H1 (cell line): ENCODE results near the gene GABPA. TPM values are rescaled to one million over a fixed set of nuclear protein-coding genes. Genes with fewer than 3 reads are reported as not detected.

Experiments
- CTCF ChIA-PET: fragments of 300-600 bp; sonication (Branson Sonifier 250); formaldehyde crosslinking; loops from one replicate; lab custom pipeline; 2021; ENCODE audit not compliant: partially characterized antibody; lab: Charles Lee
- POLR2A ChIA-PET: fragments of 300-600 bp; sonication (Branson Sonifier 250); formaldehyde crosslinking; loops from one replicate; lab custom pipeline; 2021; ENCODE audit warnings: inconsistent platforms; ENCODE audit not compliant: partially characterized antibody; lab: Charles Lee
- DNase-seq, 2 experiments: peaks; one replicate each; pipeline versions ENCODE4 v3.0.0 to v3.0.0-alpha.2; 2010 to 2022; ENCODE audit warnings: low spot score in 2 of 2, low read depth in 1 of 2, mixed read lengths in 1 of 2
- FAIRE-seq: peaks from 2 replicates; lab custom pipeline; 2011; peaks lifted over from hg19 to GRCh38; lab: Jason Lieb, UNC
- H2AFZ ChIP-seq: 2 replicates; pipeline ENCODE4 v1.8.1; 2012; ENCODE audit warnings: low read length, inconsistent platforms
- H2AK5ac ChIP-seq: 2 replicates; pipeline ENCODE4 v1.6.1; 2013; ENCODE audit warnings: low read depth, low read length
- H2BK120ac ChIP-seq: replicated peaks from 2 replicates; pipeline ENCODE3; 2013; ENCODE audit warnings: low read depth, low read length, inconsistent platforms
- H2BK12ac ChIP-seq: 2 replicates; pipeline ENCODE4 v1.6.1; 2013; ENCODE audit warnings: low read depth, low read length
- H2BK15ac ChIP-seq: 2 replicates; pipeline ENCODE4 v1.6.1; 2013; ENCODE audit warnings: low read length
- H2BK20ac ChIP-seq: 2 replicates; pipeline ENCODE4 v1.6.1; 2013; ENCODE audit warnings: low read length
- H2BK5ac ChIP-seq: 2 replicates; pipeline ENCODE4 v1.6.1; 2013; ENCODE audit warnings: low read depth, low read length
- H3K14ac ChIP-seq: 2 replicates; pipeline ENCODE4 v1.6.1; 2013; ENCODE audit warnings: inconsistent platforms; ENCODE audit not compliant: insufficient read length
- H3K18ac ChIP-seq: 2 replicates; pipeline ENCODE4 v1.6.1; 2013; ENCODE audit warnings: low read length; ENCODE audit errors: extremely low read depth
- H3K23ac ChIP-seq: 2 replicates; pipeline ENCODE4 v1.6.1; 2013; ENCODE audit warnings: inconsistent platforms; ENCODE audit not compliant: insufficient read length
- H3K23me2 ChIP-seq: 2 replicates; pipeline ENCODE4 v1.6.1; 2013; ENCODE audit warnings: low read depth, low read length
- H3K27ac ChIP-seq: 2 replicates; pipeline ENCODE4 v1.6.1; 2011; ENCODE audit warnings: low read depth, low read length, inconsistent platforms
- H3K27me3 ChIP-seq, 4 experiments: replicated peaks in 1 of 4; 1 replicate in 1 of 4; 2 replicates in 3 of 4; pipeline versions ENCODE4 v1.6.1 to v1.8.1; 2011 to 2013; ENCODE audit warnings: low read length in 3 of 4, mild to moderate bottlenecking in 3 of 4, inconsistent platforms in 2 of 4, mixed read lengths in 2 of 4, moderate library complexity in 1 of 4; ENCODE audit not compliant: control insufficient read depth in 3 of 4, insufficient read depth in 3 of 4; ENCODE audit errors: extremely low read depth in 1 of 4
- H3K36me3 ChIP-seq, 4 experiments: 2 replicates each; pipeline versions ENCODE4 v1.6.1 to v1.8.1; 2011 to 2013; ENCODE audit warnings: mild to moderate bottlenecking in 4 of 4, low read length in 3 of 4, moderate library complexity in 2 of 4, control low read depth in 1 of 4, inconsistent platforms in 1 of 4; ENCODE audit not compliant: insufficient read depth in 4 of 4, control insufficient read depth in 2 of 4
- H3K4ac ChIP-seq: replicated peaks from 2 replicates; pipeline ENCODE3; 2013; ENCODE audit warnings: low read length, low read depth, mixed read lengths, inconsistent platforms; ENCODE audit not compliant: insufficient read length
- H3K4me1 ChIP-seq, 4 experiments: replicated peaks in 1 of 4; 1 replicate in 1 of 4; 2 replicates in 3 of 4; pipeline versions ENCODE4 v1.6.1 to v1.8.1; 2011 to 2013; ENCODE audit warnings: low read length in 3 of 4, inconsistent platforms in 2 of 4, mixed read lengths in 1 of 4; ENCODE audit not compliant: insufficient read depth in 4 of 4, control insufficient read depth in 3 of 4
- H3K4me2 ChIP-seq, 2 experiments: 2 replicates each; pipeline versions ENCODE4 v1.6.1 to v1.8.1; 2011 to 2013; ENCODE audit warnings: low read depth in 2 of 2, low read length in 2 of 2, control low read depth in 1 of 2, inconsistent platforms in 1 of 2, mild to moderate bottlenecking in 1 of 2; ENCODE audit not compliant: insufficient read depth in 1 of 2
- H3K4me3 ChIP-seq, 4 experiments: fragments of 200-600, 300-600 bp in 1 of 4; sonication (generic), shearing (Covaris generic), sonication (Bioruptor Twin) in 1 of 4; 2 replicates each; pipeline versions ENCODE4 v1.5.1 to v1.8.1; 2011 to 2016; ENCODE audit warnings: low read length in 4 of 4, low read depth in 3 of 4, control low read depth in 2 of 4, inconsistent platforms in 2 of 4, mild to moderate bottlenecking in 2 of 4, mixed read lengths in 1 of 4, moderate library complexity in 1 of 4; ENCODE audit not compliant: insufficient read depth in 2 of 4; ENCODE audit errors: extremely low read depth in 1 of 4
- H3K56ac ChIP-seq: replicated peaks from 2 replicates; pipeline ENCODE3; 2013; ENCODE audit warnings: low read depth, mild to moderate bottlenecking, mixed read lengths, low read length, inconsistent platforms; ENCODE audit not compliant: insufficient read length
- H3K79me1 ChIP-seq: 2 replicates; pipeline ENCODE4 v1.6.1; 2013; ENCODE audit warnings: low read depth, low read length, control low read depth
- H3K79me2 ChIP-seq, 2 experiments: 2 replicates each; pipeline versions ENCODE4 v1.6.1 to v1.8.1; 2012 to 2013; ENCODE audit warnings: low read length in 2 of 2, mild to moderate bottlenecking in 2 of 2, inconsistent platforms in 1 of 2; ENCODE audit not compliant: insufficient read depth in 2 of 2, control insufficient read depth in 1 of 2
- H3K9ac ChIP-seq, 4 experiments: replicated peaks in 1 of 4; 1 replicate in 1 of 4; 2 replicates in 3 of 4; pipeline versions ENCODE4 v1.6.1 to v1.8.1; 2011 to 2013; ENCODE audit warnings: low read depth in 3 of 4, low read length in 3 of 4, control low read depth in 2 of 4, mild to moderate bottlenecking in 2 of 4, moderate library complexity in 2 of 4, inconsistent platforms in 1 of 4; ENCODE audit errors: extremely low read depth in 1 of 4
- H3K9me3 ChIP-seq, 2 experiments: 2 replicates each; pipeline versions ENCODE4 v1.6.1 to v1.8.1; 2012 to 2013; ENCODE audit warnings: mild to moderate bottlenecking in 2 of 2, moderate library complexity in 2 of 2, control low read depth in 1 of 2, inconsistent platforms in 1 of 2, low read depth in 1 of 2, low read length in 1 of 2, mixed read lengths in 1 of 2; ENCODE audit not compliant: insufficient read depth in 2 of 2
- H4K20me1 ChIP-seq, 2 experiments: replicated peaks in 1 of 2; 2 replicates each; pipeline versions ENCODE3 to v1.8.1; 2011 to 2013; ENCODE audit warnings: inconsistent platforms in 2 of 2, low read length in 2 of 2, mild to moderate bottlenecking in 1 of 2; ENCODE audit not compliant: insufficient read depth in 2 of 2, control insufficient read depth in 1 of 2
- H4K5ac ChIP-seq: 2 replicates; pipeline ENCODE4 v1.6.1; 2013; ENCODE audit warnings: low read length, low read depth, mixed read lengths, inconsistent platforms; ENCODE audit not compliant: insufficient read length
- H4K8ac ChIP-seq: 2 replicates; pipeline ENCODE4 v1.8.0; 2013; ENCODE audit warnings: mild to moderate bottlenecking, moderate library complexity, low read length, inconsistent platforms; ENCODE audit not compliant: insufficient read depth; ENCODE audit errors: extremely low read depth
- H4K91ac ChIP-seq: replicated peaks from 2 replicates; pipeline ENCODE3; 2013; ENCODE audit warnings: low read length, mixed read lengths, inconsistent platforms; ENCODE audit not compliant: insufficient read length
- ATF2 ChIP-seq: IDR thresholded peaks from 2 replicates; pipeline ENCODE4 v1.6.1; 2012; ENCODE audit warnings: low read length, inconsistent platforms
- CBX5 ChIP-seq: fragments of 300-800, 300-1000 bp; sonication (generic); IDR thresholded peaks from 2 replicates; pipeline ENCODE4 v1.7.1; 2016; ENCODE audit warnings: antibody characterized with exemption, low read length, low read depth
- KDM5A ChIP-seq: fragments of 200-600 bp; IDR thresholded peaks from 2 replicates; pipeline ENCODE4 v1.7.1; 2012; ENCODE audit warnings: mild to moderate bottlenecking, low read length, inconsistent platforms, mixed read lengths
- SP4 ChIP-seq: IDR thresholded peaks from 2 replicates; pipeline ENCODE4 v1.6.1; 2012; ENCODE audit warnings: low read length, inconsistent platforms
- WGBS, 2 experiments: shearing (Covaris generic) in 1 of 2; methylation state at CpG; one replicate each; pipeline versions ENCODE4 v1.1.6 to v1.1.7; 2013 to 2015; ENCODE audit warnings: low lambda C conversion rate in 2 of 2, mixed read lengths in 2 of 2, inconsistent platforms in 1 of 2, low coverage in 1 of 2, missing lambda C conversion rate in 1 of 2; ENCODE audit not compliant: insufficient replicate concordance in 2 of 2, insufficient coverage in 1 of 2, insufficient read length in 1 of 2; ENCODE audit errors: extremely low coverage in 1 of 2, missing lambda C conversion rate in 1 of 2; 5-methylcytosine and 5-hydroxymethylcytosine counted together
- polyA plus RNA-seq, 7 experiments: library from polyadenylated mRNA; depleted of rRNA in 3 of 7; stranded (reverse) in 5 of 7; unstranded in 2 of 7; fragments of >200 nt in 5 of 7; fragments of 200-250 nt in 2 of 7; gene quantifications; 1 replicate in 5 of 7; 2 replicates in 1 of 7; 4 replicates in 1 of 7; pipeline versions ENCODE4 v1.2.1 to v1.2.3, GENCODE V29; 2011 to 2013; ENCODE audit warnings: missing spikeins in 2 of 7, mixed read lengths in 2 of 7
- total RNA-seq: library from RNA; stranded (reverse); fragmentation: NEBNext Ultra II Directional; extraction: Animal tissue kit (Norgen Biotek cat#: 25700); gene quantifications from 2 replicates; pipeline ENCODE4 v1.2.1, GENCODE V29; 2021

The GABPA gene
- total and polyA plus RNA-seq, 2 of the 8 experiments (the other 6 are each of a cell fraction or from before 2014, with no cell fraction given), result 5.2 to 22.2 TPM

DNA sequence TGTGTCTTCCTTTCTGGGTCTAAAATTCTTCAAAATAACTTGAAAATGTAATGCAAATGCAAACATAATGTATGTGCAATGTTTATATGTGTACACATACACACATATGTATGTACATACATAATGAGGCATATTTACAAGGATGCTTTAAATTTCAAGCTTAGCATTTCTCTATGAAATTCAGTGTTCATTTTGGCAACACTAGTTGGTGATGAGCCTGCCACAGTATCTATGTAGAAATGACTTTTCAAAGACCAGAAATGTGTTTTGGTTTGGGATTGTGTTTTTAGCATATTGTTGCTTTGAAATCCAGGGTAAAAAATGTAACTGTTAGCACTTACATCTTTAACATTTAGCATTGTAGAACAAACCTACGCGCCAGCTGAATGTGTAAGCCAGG is 10.1 kb downstream of the GABPA start:
- Histone ChIP-seq H3K56ac (no peak overlapping the region), H2BK12ac (no peak overlapping the region), H3K79me1 (no peaks in the 10 kb centered on the region), H3K9ac (no peak overlapping the region), H4K8ac (no peak overlapping the region), H2BK15ac (no peak overlapping the region), H4K20me1 (peaks cover 0 to 2% of the 10 kb centered on the region in 2 experiments), H2BK120ac (no peak overlapping the region), H4K91ac (no peak overlapping the region), H2AFZ (no peak overlapping the region), H3K23ac (no peak overlapping the region), H3K36me3 (peaks cover 0 to 17% (median 3%) of the 10 kb centered on the region in 4 experiments; a peak in 5 of 8 replicates), H3K79me2 (peaks cover 0 to 16% of the 10 kb centered on the region in 2 experiments; a peak in 2 of 4 replicates), H4K5ac (no peak overlapping the region), H3K4ac (no peak overlapping the region), H3K14ac (no peak overlapping the region), H3K27ac (no peak overlapping the region), H2AK5ac (no peak overlapping the region), H3K27me3 (no peaks in the 10 kb centered on the region), H3K18ac (no peak overlapping the region), H3K9me3 (no peaks in the 10 kb centered on the region), H2BK20ac (no peak overlapping the region), H3K4me2 (no peak overlapping the region), H3K4me1 (no peaks in the 10 kb centered on the region), H2BK5ac (no peak overlapping the region), H3K23me2 (no peaks in the 10 kb centered on the region), H3K4me3 (no peak overlapping the region)
- POLR2A ChIA-PET, result interaction anchor here (1.2 kb wide), 1 partner anchor 10 kb away, joined by 5 read pairs; the partner anchor contains the start of genes ATP5PF and GABPA
- no peak for DNase-seq
- no peak for FAIRE-seq
- CTCF ChIA-PET, result interaction anchor here (0.5 to 0.9 kb wide), 3 partner anchors 10 to 56 kb away, joined by 3 to 4 read pairs (median 3); no protein-coding TSS in a partner anchor
- 94% methylated on average over 2 of the region's 2 CpGs; no CpG with 5 or more reads in 1 of the 2 experiments for WGBS, 2 experiments
- TF ChIP-seq CBX5, result no peak
- TF ChIP-seq SP4, result no peak
- TF ChIP-seq KDM5A, result no peak
- TF ChIP-seq ATF2, result no peak
